ENCODE data around the gene HACD2. TPM values are rescaled to one million over a fixed set of nuclear protein-coding genes. Genes with fewer than 3 reads are reported as not detected.

HACD2 gene
- total and polyA plus RNA-seq, 12 donors: 5.1 to 29.9 (median 20.2) TPM

GRCh38 chr3:123586968-123587367, 2.1 kb upstream of the HACD2 start:
- intact Hi-C loops (cut with DNase I): no loop called here
- H3K9me3 ChIP-seq (replicated peaks in 1 of 3): peaks cover 0 to 10% (median 0%) of the 10 kb centered on the region in 3 donors
- no peak for DNase-seq
- no peak overlapping the region for H3K27ac ChIP-seq
- 74 to 85% (median 83%) methylated on average over 2 of the region's 2 CpGs for WGBS, 4 donors
- no peaks in the 10 kb centered on the region for H3K27me3 ChIP-seq
- TF ChIP-seq CTCF (IDR thresholded peaks at IDR 0.05) (no peak), POLR2A (IDR thresholded peaks at IDR 0.05) (no peak)
- H3K36me3 ChIP-seq (replicated peaks in 1 of 2): no peaks in the 10 kb centered on the region
- peaks cover 9 to 28% of the 10 kb centered on the region in 2 donors for H3K4me1 ChIP-seq (replicated peaks in 1 of 2)
- H3K4me3 ChIP-seq: no peak overlapping the region

GRCh38 chr3:123586131-123586530, 1.3 kb upstream of the HACD2 start:
- DNase-seq: peak; percentile 25 to 76 (median 32)
- intact Hi-C loops (cut with DNase I): no loop called here
- Histone ChIP-seq H3K27me3 (no peaks in the 10 kb centered on the region), H3K9me3 (replicated peaks in 1 of 3) (peaks cover 0 to 7% (median 0%) of the 10 kb centered on the region in 3 donors), H3K4me3 (peak overlapping the region in 3 of 4 donors; percentile 9 to 97 (median 82)), H3K27ac (peak overlapping the region in 4 of 5 donors; percentile 84 to 96 (median 94)), H3K4me1 (replicated peaks in 1 of 2) (peaks cover 9 to 31% of the 10 kb centered on the region in 2 donors), H3K36me3 (replicated peaks in 1 of 2) (peaks cover 0 to 3% of the 10 kb centered on the region in 2 donors)
- no peak for TF ChIP-seq CTCF (IDR thresholded peaks at IDR 0.05)
- TF ChIP-seq POLR2A (IDR thresholded peaks at IDR 0.05): no peak
- 3 to 5% (median 4%) methylated on average over 10 of the region's 10 CpGs for WGBS, 4 donors

- Histone ChIP-seq H3K27me3 (no peaks in the 10 kb centered on the region), H3K4me1 (replicated peaks in 1 of 2) (peaks cover 9 to 31% of the 10 kb centered on the region in 2 donors), H3K4me3 (peak overlapping the region; percentile 56 to 97 (median 72)), H3K36me3 (replicated peaks in 1 of 2) (peaks cover 0 to 11% of the 10 kb centered on the region in 2 donors), H3K27ac (peak overlapping the region; percentile 35 to 96 (median 92)), H3K9me3 (replicated peaks in 1 of 3) (no peaks in the 10 kb centered on the region)
- DNase-seq: peak; percentile 44 to 70 (median 63)
- intact Hi-C loops (cut with DNase I): no loop called here
- peak in 1 of 2 donors; percentile 58 for TF ChIP-seq POLR2A (IDR thresholded peaks at IDR 0.05)
- TF ChIP-seq CTCF (IDR thresholded peaks at IDR 0.05): peak in 2 of 6 experiments; percentile 1 to 10
- 0 to 1% (median 0%) methylated on average over 4 to 65 of the region's 65 CpGs for WGBS, 4 donors
Measured at GRCh38 chr3:123584284-123584987, 417 bp downstream of the HACD2 start.

- Histone ChIP-seq H3K36me3 (replicated peaks in 1 of 2) (peaks cover 0 to 16% of the 10 kb centered on the region in 2 donors), H3K4me1 (replicated peaks in 1 of 2) (peaks cover 9 to 31% of the 10 kb centered on the region in 2 donors), H3K9me3 (replicated peaks in 1 of 3) (no peaks in the 10 kb centered on the region), H3K27me3 (no peaks in the 10 kb centered on the region), H3K27ac (no peak overlapping the region), H3K4me3 (no peak overlapping the region)
- DNase-seq: no peak
- WGBS, 4 donors: 73 to 79% (median 73%) methylated on average over 3 of the region's 3 CpGs
- TF ChIP-seq POLR2A (IDR thresholded peaks at IDR 0.05): no peak
- TF ChIP-seq CTCF (IDR thresholded peaks at IDR 0.05): no peak
- intact Hi-C loops (cut with DNase I): no loop called here
Measured at GRCh38 chr3:123583561-123583960, 1.3 kb downstream of the HACD2 start.

All from adrenal gland (tissue), 12 donors.